LNCaP clone FGC (cell line): Measurements from ENCODE around the gene ZSCAN5C.
"Not testable (repeated sequence)": the region's sequence is repeated elsewhere in the genome, so short reads cannot be mapped to it uniquely, and the experiment has no call there.

Source experiments
- DNase-seq: peaks from one replicate; pipeline ENCODE4 v3.0.0-alpha.2; 2011; ENCODE audit warnings: low read depth
- H3K4me3 ChIP-seq: 2 replicates; pipeline ENCODE4 v1.5.1; 2011; ENCODE audit warnings: mild to moderate bottlenecking, low read depth, low read length, control low read depth
- CTCF ChIP-seq: IDR thresholded peaks from 2 replicates; pipeline ENCODE4 v1.5.1; 2012; ENCODE audit warnings: mild to moderate bottlenecking; ENCODE audit not compliant: control insufficient read depth, insufficient read depth; ENCODE audit errors: extremely low read depth

The ZSCAN5C gene

GRCh38 chr19:56217039-56217949, 15.2 kb downstream of the ZSCAN5C start:
- no peak for DNase-seq
- H3K4me3 ChIP-seq = no peak overlapping the region
- TF ChIP-seq CTCF = no peak

- no peak for DNase-seq
- H3K4me3 ChIP-seq = no peak overlapping the region
- TF ChIP-seq CTCF = no peak
Measured at GRCh38 chr19:56218961-56219360, 16.9 kb downstream of the ZSCAN5C start.

GRCh38 chr19:56221442-56221841, 19.4 kb downstream of the ZSCAN5C start:
- not testable (repeated sequence) for H3K4me3 ChIP-seq, DNase-seq

- no peak for DNase-seq
- TF ChIP-seq CTCF = no peak
Measured at GRCh38 chr19:56221851-56222250, 19.8 kb downstream of the ZSCAN5C start.

GRCh38 chr19:56222901-56223300, 20.8 kb downstream of the ZSCAN5C start:
- no peak for DNase-seq
- no peak overlapping the region for H3K4me3 ChIP-seq
- no peak for TF ChIP-seq CTCF

More at GRCh38 chr19:56221851-56222250, 19.8 kb downstream of the ZSCAN5C start:
- no peak overlapping the region for H3K4me3 ChIP-seq

GRCh38 chr19:56223481-56223880, 21.4 kb downstream of the ZSCAN5C start:
- no peak for DNase-seq
- no peak for TF ChIP-seq CTCF

GRCh38 chr19:56245121-56245740, 43.2 kb downstream of the ZSCAN5C start:
- no peak for TF ChIP-seq CTCF
- DNase-seq = no peak
- H3K4me3 ChIP-seq = no peak overlapping the region

More at GRCh38 chr19:56223481-56223880, 21.4 kb downstream of the ZSCAN5C start:
- no peak overlapping the region for H3K4me3 ChIP-seq

- not testable (repeated sequence) for DNase-seq, H3K4me3 ChIP-seq
Measured at GRCh38 chr19:56245764-56246163, 43.7 kb downstream of the ZSCAN5C start.

- DNase-seq, H3K4me3 ChIP-seq: not testable (repeated sequence)
Measured at GRCh38 chr19:56248736-56249338, 46.8 kb downstream of the ZSCAN5C start.
